HCT116 (cell line): ENCODE measurements around the gene SPAG6. TPM values are rescaled to one million over a fixed set of nuclear protein-coding genes. Genes with fewer than 3 reads are reported as not detected.

ENCODE experiments used
- ATAC-seq: fragments of 200-7000 bp; cut with Tn5 transposase; 2 replicates; pipeline ENCODE4 v1.9.1; 2020; ENCODE audit warnings: mild to moderate bottlenecking, moderate library complexity
- BruUV-seq: library from RNA; stranded (reverse); fragments of 400-500 nt; replicated peaks from 2 replicates; lab custom pipeline; 2021; lab: Mats Ljungman, UMichigan
- CTCF ChIA-PET: fragments of 300-600 bp; sonication (Branson Sonifier 250); formaldehyde crosslinking; loops from one replicate; lab custom pipeline; 2021; ENCODE audit warnings: antibody characterized with exemption; lab: Charles Lee
- POLR2A ChIA-PET: fragments of 300-600, 350-600 bp; sonication (Branson Sonifier 250); formaldehyde crosslinking; loops from one replicate; lab custom pipeline; 2021; ENCODE audit warnings: antibody characterized with exemption; lab: Charles Lee
- RAD21 ChIA-PET, 2 experiments: fragments of 300-600 bp; sonication (Branson Sonifier 250); formaldehyde crosslinking; loops; one replicate each; lab custom pipeline; 2023; ENCODE audit warnings: low total read pairs in 2 of 2; ENCODE audit not compliant: uncharacterized antibody in 2 of 2, unreplicated experiment in 2 of 2, low non-redundant PET in 1 of 2; lab: Charles Lee
- DNase-seq: peaks from one replicate; pipeline ENCODE4 v3.0.0-alpha.2; 2010; ENCODE audit warnings: low read depth, low spot score
- H2AFZ ChIP-seq: fragments of 200-600 bp; shearing (Covaris generic), sonication (generic); 2 replicates; pipeline ENCODE4 v1.6.1; 2017; ENCODE audit warnings: low read depth, mixed run types, mixed read lengths, antibody characterized with exemption, low read length; ENCODE audit not compliant: poor library complexity, severe bottlenecking
- H3K27ac ChIP-seq: 2 replicates; pipeline ENCODE4 v1.5.1; 2012; ENCODE audit warnings: low read depth, low read length
- H3K27me3 ChIP-seq: fragments of 200-600 bp; sonication (generic); 2 replicates; pipeline ENCODE4 v1.6.1; 2016; ENCODE audit warnings: mixed run types, low read length, mixed read lengths; ENCODE audit not compliant: insufficient read depth
- H3K36me3 ChIP-seq, 2 experiments: fragments of 200-500 bp in 1 of 2; fragments of 200-600 bp in 1 of 2; sonication (Bioruptor generic) in 1 of 2; sonication (generic) in 1 of 2; 2 replicates each; pipeline versions ENCODE4 v1.5.1 to v1.6.1; 2014 to 2016; ENCODE audit warnings: low read length in 2 of 2, inconsistent platforms in 1 of 2, mixed read lengths in 1 of 2, mixed run types in 1 of 2; ENCODE audit not compliant: insufficient read depth in 2 of 2, control insufficient read depth in 1 of 2
- H3K4me1 ChIP-seq, 2 experiments: fragments of 200-600 bp in 1 of 2; sonication (generic) in 1 of 2; 2 replicates each; pipeline versions ENCODE4 v1.5.1 to v1.6.1; 2012 to 2017; ENCODE audit warnings: low read length in 2 of 2, inconsistent platforms in 1 of 2, mild to moderate bottlenecking in 1 of 2, mixed read lengths in 1 of 2, mixed run types in 1 of 2, moderate library complexity in 1 of 2; ENCODE audit not compliant: insufficient read depth in 2 of 2, control insufficient read depth in 1 of 2
- H3K4me2 ChIP-seq: fragments of 200-600 bp; sonication (generic); 2 replicates; pipeline ENCODE4 v1.6.1; 2017; ENCODE audit warnings: mixed run types, low read length, mixed read lengths
- H3K4me3 ChIP-seq, 2 experiments: fragments of 200-600 bp in 1 of 2; sonication (generic) in 1 of 2; replicated peaks in 1 of 2; 2 replicates each; pipeline ENCODE4 v1.5.1; 2011 to 2016; ENCODE audit warnings: low read length in 2 of 2, control low read depth in 1 of 2, low read depth in 1 of 2, mild to moderate bottlenecking in 1 of 2, mixed read lengths in 1 of 2, mixed run types in 1 of 2
- H3K79me2 ChIP-seq: fragments of 200-600 bp; sonication (generic); 2 replicates; pipeline ENCODE4 v1.6.1; 2017; ENCODE audit warnings: mild to moderate bottlenecking, mixed run types, low read length, moderate library complexity, mixed read lengths; ENCODE audit not compliant: insufficient read depth
- H3K9ac ChIP-seq: fragments of 200-600 bp; sonication (generic); 2 replicates; pipeline ENCODE4 v1.6.1; 2016; ENCODE audit warnings: low read length, mixed read lengths
- H3K9me2 ChIP-seq: fragments of 200-600 bp; sonication (generic), shearing (Covaris generic); 2 replicates; pipeline ENCODE4 v1.6.1; 2017; ENCODE audit warnings: mixed run types, mild to moderate bottlenecking, moderate library complexity; ENCODE audit not compliant: insufficient read depth
- H3K9me3 ChIP-seq, 2 experiments: fragments of 200-500 bp in 1 of 2; fragments of 200-600 bp in 1 of 2; sonication (Bioruptor generic) in 1 of 2; sonication (generic) in 1 of 2; 2 replicates each; pipeline ENCODE4 v1.6.1; 2014 to 2017; ENCODE audit warnings: low read length in 2 of 2, mixed read lengths in 2 of 2, inconsistent platforms in 1 of 2, low read depth in 1 of 2, mild to moderate bottlenecking in 1 of 2, mixed run types in 1 of 2, moderate library complexity in 1 of 2; ENCODE audit not compliant: control insufficient read depth in 1 of 2, insufficient read depth in 1 of 2
- H4K20me1 ChIP-seq: fragments of 200-600 bp; sonication (generic), shearing (Covaris generic); 2 replicates; pipeline ENCODE4 v1.6.1; 2017; ENCODE audit warnings: mixed run types, mild to moderate bottlenecking, moderate library complexity; ENCODE audit not compliant: insufficient read depth
- ELF1 ChIP-seq: IDR thresholded peaks from 2 replicates; pipeline ENCODE4 v1.6.1; 2012; ENCODE audit warnings: low read depth, borderline replicate concordance
- EZH2phosphoT487 ChIP-seq: fragments of 200-600 bp; IDR thresholded peaks from 2 replicates; pipeline ENCODE4 v1.6.1; 2018; ENCODE audit warnings: antibody characterized with exemption, borderline replicate concordance
- JUND ChIP-seq: IDR thresholded peaks from 2 replicates; pipeline ENCODE4 v1.6.1; 2012
- MAX ChIP-seq: IDR thresholded peaks from 2 replicates; pipeline ENCODE4 v1.6.1; 2012
- POLR2AphosphoS5 ChIP-seq: IDR thresholded peaks from 2 replicates; pipeline ENCODE4 v1.6.1; 2011; ENCODE audit warnings: mild to moderate bottlenecking, low read depth, low read length, moderate library complexity
- REST ChIP-seq: IDR thresholded peaks from 2 replicates; pipeline ENCODE4 v1.6.1; 2012; ENCODE audit warnings: low read depth
- intact Hi-C: fragments of 100-400 bp; cut with micrococcal nuclease; formaldehyde crosslinking; loops from 2 replicates; pipeline ENCODE4 v1.10.0; 2022
- total RNA-seq: library from RNA; stranded (reverse); gene quantifications from one replicate; pipeline ENCODE4 v1.2.1, GENCODE V29; 2021; ENCODE audit not compliant: unreplicated experiment

SPAG6 gene
- total RNA-seq, 1 experiment from 2014 or later = not detected

GRCh38 chr10:22459496-22459895, 114.2 kb downstream of the SPAG6 start (continued):
- no peak for TF ChIP-seq REST

- ATAC-seq (no peak), DNase-seq (no peak)
- Histone ChIP-seq H4K20me1 (no peaks in the 10 kb centered on the region), H2AFZ (no peak overlapping the region), H3K36me3 (no peaks in the 10 kb centered on the region), H3K9ac (no peak overlapping the region), H3K4me3 (no peak overlapping the region), H3K4me2 (no peak overlapping the region), H3K27ac (no peak overlapping the region)
- no peak for TF ChIP-seq ELF1
- TF ChIP-seq JUND = no peak
- no peak for TF ChIP-seq POLR2AphosphoS5
- TF ChIP-seq MAX = no peak
- TF ChIP-seq EZH2phosphoT487 = no peak
- TF ChIP-seq, all 23 proteins: peak for 0
- RAD21 ChIA-PET = no interaction called here
- CTCF ChIA-PET = interaction anchor here (0.9 kb wide), 1 partner anchor 120 kb away, joined by 3 read pairs; no protein-coding TSS in a partner anchor
- POLR2A ChIA-PET = no interaction called here
- H3K9me2 ChIP-seq = no peaks in the 10 kb centered on the region
- no peaks in the 10 kb centered on the region for H3K27me3 ChIP-seq
- no peaks in the 10 kb centered on the region for H3K79me2 ChIP-seq
- H3K4me1 ChIP-seq = no peaks in the 10 kb centered on the region
- intact Hi-C loops = no loop called here
- no TSS peak for BruUV-seq
- no peaks in the 10 kb centered on the region for H3K9me3 ChIP-seq
These were observed 114.8 kb downstream of the SPAG6 start for GRCh38 chr10:22460101-22460500.
